ENCODE measurements around the gene LYSMD2. TPM values are rescaled to one million over a fixed set of nuclear protein-coding genes. Genes with fewer than 3 reads are reported as not detected.
A peak's percentile ranks its signal among the peaks of the same experiment; 100 is the strongest.

LYSMD2 gene
- total RNA-seq, 1 donor from 2014 or later: not detected

DNA sequence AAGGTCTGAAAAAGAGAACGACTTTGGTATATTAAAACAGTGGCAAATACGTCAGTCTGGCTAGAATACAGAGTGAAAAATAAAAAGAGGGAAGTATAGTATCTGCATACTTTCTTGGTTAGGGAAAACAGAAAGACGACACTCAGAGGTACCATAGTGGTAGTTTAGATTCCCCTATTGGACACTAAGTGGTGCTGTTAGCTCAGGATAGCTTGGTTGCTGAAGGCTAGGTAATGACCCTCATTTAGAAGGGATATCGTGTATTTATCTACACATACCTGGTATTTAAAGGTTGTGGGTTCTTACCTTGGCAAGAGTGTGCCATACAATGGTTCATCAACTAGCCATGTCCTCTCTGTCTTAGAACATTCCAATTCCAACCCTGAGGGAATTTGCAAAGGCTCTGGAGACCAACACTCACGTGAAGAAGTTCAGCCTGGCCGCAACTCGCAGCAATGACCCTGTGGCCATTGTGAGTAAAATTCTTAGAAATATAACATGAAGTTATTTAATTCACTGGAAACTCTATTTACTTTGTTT, 45.0 kb upstream of the LYSMD2 start:
- Mint-ChIP-seq H3K36me3 (peaks cover 2% of the 10 kb centered on the region), H3K9me3 (peaks cover 2% of the 10 kb centered on the region), H3K4me3 (no peak overlapping the region), H3K27me3 (ENCODE audit: insufficient read depth, low read depth) (peaks cover 2% of the 10 kb centered on the region), H3K27ac (no peak overlapping the region), H3K4me1 (no peaks in the 10 kb centered on the region)
- H3K4me1 ChIP-seq: peaks cover 4% of the 10 kb centered on the region
- H3K36me3 ChIP-seq: no peaks in the 10 kb centered on the region
- no peak overlapping the region for H3K27ac ChIP-seq
- H4K20me1 ChIP-seq (ENCODE audit: low read depth): no peaks in the 10 kb centered on the region
- DNase-seq (ENCODE audit: low spot score): peak; percentile 56
- H3K4me3 ChIP-seq: no peak overlapping the region
- H2AFZ ChIP-seq (replicated peaks): no peak overlapping the region
- H3K9ac ChIP-seq: no peak overlapping the region
- TF ChIP-seq EZH2phosphoT487 (IDR thresholded peaks at IDR 0.05) (no peak), EZH2 (IDR thresholded peaks at IDR 0.05) (no peak)
- TF ChIP-seq, protein P1, sequence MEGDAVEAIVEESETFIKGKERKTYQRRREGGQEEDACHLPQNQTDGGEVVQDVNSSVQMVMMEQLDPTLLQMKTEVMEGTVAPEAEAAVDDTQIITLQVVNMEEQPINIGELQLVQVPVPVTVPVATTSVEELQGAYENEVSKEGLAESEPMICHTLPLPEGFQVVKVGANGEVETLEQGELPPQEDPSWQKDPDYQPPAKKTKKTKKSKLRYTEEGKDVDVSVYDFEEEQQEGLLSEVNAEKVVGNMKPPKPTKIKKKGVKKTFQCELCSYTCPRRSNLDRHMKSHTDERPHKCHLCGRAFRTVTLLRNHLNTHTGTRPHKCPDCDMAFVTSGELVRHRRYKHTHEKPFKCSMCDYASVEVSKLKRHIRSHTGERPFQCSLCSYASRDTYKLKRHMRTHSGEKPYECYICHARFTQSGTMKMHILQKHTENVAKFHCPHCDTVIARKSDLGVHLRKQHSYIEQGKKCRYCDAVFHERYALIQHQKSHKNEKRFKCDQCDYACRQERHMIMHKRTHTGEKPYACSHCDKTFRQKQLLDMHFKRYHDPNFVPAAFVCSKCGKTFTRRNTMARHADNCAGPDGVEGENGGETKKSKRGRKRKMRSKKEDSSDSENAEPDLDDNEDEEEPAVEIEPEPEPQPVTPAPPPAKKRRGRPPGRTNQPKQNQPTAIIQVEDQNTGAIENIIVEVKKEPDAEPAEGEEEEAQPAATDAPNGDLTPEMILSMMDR (IDR thresholded peaks at IDR 0.05): peak; percentile 66
- no peak overlapping the region for H3K4me2 ChIP-seq
- H3F3A ChIP-seq (ENCODE audit: low read depth): no peaks in the 10 kb centered on the region
- H3K9me3 ChIP-seq (ENCODE audit: low read depth): no peaks in the 10 kb centered on the region
- H3K79me2 ChIP-seq (ENCODE audit: low read depth): no peaks in the 10 kb centered on the region
- H3K27me3 ChIP-seq: no peaks in the 10 kb centered on the region

DNA sequence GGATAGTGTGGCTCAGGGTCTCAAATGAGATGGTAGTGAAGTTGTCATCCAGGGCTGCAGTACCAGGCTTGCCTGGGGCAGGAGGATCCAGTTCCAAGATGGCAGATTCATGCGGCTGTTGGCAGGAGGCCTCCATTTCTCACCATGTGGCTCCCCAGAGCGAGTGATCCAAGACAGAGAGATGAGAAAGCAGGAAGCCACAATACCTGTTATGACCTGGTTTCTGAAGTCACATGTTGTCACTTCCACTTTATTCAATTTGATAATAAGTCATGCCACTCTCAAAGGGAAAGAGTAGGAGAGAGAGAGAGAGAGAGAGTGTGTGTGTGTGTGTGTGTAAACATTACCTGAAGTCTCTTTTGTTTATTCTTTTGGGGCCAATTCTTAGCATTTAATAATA, 44.1 kb upstream of the LYSMD2 start:
- H3K27me3 ChIP-seq: no peaks in the 10 kb centered on the region
- H3K36me3 ChIP-seq: no peaks in the 10 kb centered on the region
- no peak overlapping the region for H3K4me3 Mint-ChIP-seq
- H3K27ac Mint-ChIP-seq: no peak overlapping the region
- no peak overlapping the region for H2AFZ ChIP-seq (replicated peaks)
- H3K9ac ChIP-seq: no peak overlapping the region
- H3K27ac ChIP-seq: no peak overlapping the region
- no peaks in the 10 kb centered on the region for H3K4me1 ChIP-seq
- H3K36me3 Mint-ChIP-seq: peaks cover 2% of the 10 kb centered on the region
- DNase-seq (ENCODE audit: low spot score): no peak
- peaks cover 2% of the 10 kb centered on the region for H3K27me3 Mint-ChIP-seq (ENCODE audit: insufficient read depth, low read depth)
- no peaks in the 10 kb centered on the region for H3K4me1 Mint-ChIP-seq
- no peak overlapping the region for H3K4me2 ChIP-seq
- no peak for TF ChIP-seq EZH2phosphoT487 (IDR thresholded peaks at IDR 0.05)
- TF ChIP-seq, protein P1 (IDR thresholded peaks at IDR 0.05): no peak
- no peak for TF ChIP-seq EZH2 (IDR thresholded peaks at IDR 0.05)
- no peaks in the 10 kb centered on the region for H4K20me1 ChIP-seq (ENCODE audit: low read depth)
- peaks cover under 1% of the 10 kb centered on the region for H3K9me3 Mint-ChIP-seq
- H3K4me3 ChIP-seq: no peak overlapping the region
- no peaks in the 10 kb centered on the region for H3K79me2 ChIP-seq (ENCODE audit: low read depth)
- H3F3A ChIP-seq (ENCODE audit: low read depth): no peaks in the 10 kb centered on the region
- H3K9me3 ChIP-seq (ENCODE audit: low read depth): no peaks in the 10 kb centered on the region

DNA sequence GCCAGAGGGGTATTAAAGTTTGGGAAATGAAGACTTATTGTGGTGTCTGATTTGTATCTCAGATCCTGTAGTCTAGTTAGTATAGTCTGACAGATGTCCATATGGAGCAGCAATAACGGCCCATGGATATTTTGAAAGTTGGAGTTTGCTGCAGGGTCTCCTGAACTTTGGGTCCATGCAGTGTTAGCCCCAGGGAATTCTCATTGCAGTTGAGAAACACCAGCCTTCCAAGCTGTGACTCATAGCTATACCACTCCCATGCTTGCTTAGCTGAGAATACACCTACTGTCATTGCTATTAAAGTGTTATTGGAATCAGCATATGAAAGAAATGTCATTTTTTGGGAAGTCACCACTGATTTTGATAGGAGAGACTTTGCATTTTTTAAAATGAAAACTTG, 43.2 kb upstream of the LYSMD2 start:
- no peaks in the 10 kb centered on the region for H3K79me2 ChIP-seq (ENCODE audit: low read depth)
- no peaks in the 10 kb centered on the region for H3K36me3 ChIP-seq
- H3K36me3 Mint-ChIP-seq: peaks cover 2% of the 10 kb centered on the region
- H3K4me1 ChIP-seq: no peaks in the 10 kb centered on the region
- H3K27ac ChIP-seq: no peak overlapping the region
- TF ChIP-seq EZH2 (IDR thresholded peaks at IDR 0.05) (no peak), EZH2phosphoT487 (IDR thresholded peaks at IDR 0.05) (no peak)
- TF ChIP-seq, protein P1 (IDR thresholded peaks at IDR 0.05): no peak
- no peak overlapping the region for H3K4me3 Mint-ChIP-seq
- no peaks in the 10 kb centered on the region for H3K9me3 Mint-ChIP-seq
- H2AFZ ChIP-seq (replicated peaks): no peak overlapping the region
- H3K27me3 Mint-ChIP-seq (ENCODE audit: insufficient read depth, low read depth): peaks cover 8% of the 10 kb centered on the region
- no peaks in the 10 kb centered on the region for H3K9me3 ChIP-seq (ENCODE audit: low read depth)
- H3K4me1 Mint-ChIP-seq: no peaks in the 10 kb centered on the region
- no peaks in the 10 kb centered on the region for H3F3A ChIP-seq (ENCODE audit: low read depth)
- H3K4me2 ChIP-seq: no peak overlapping the region
- H3K4me3 ChIP-seq: no peak overlapping the region
- no peak overlapping the region for H3K9ac ChIP-seq
- no peak for DNase-seq (ENCODE audit: low spot score)
- no peaks in the 10 kb centered on the region for H4K20me1 ChIP-seq (ENCODE audit: low read depth)
- H3K27ac Mint-ChIP-seq: no peak overlapping the region
- H3K27me3 ChIP-seq: no peaks in the 10 kb centered on the region

All from neural progenitor cell (in vitro differentiated cells).